T-helper 2 cell (primary cell): ENCODE measurements around the gene FBXO44.

Source experiments
- DNase-seq, 5 experiments: peaks; one replicate each; pipeline versions ENCODE4 v3.0.0 to v3.0.0-alpha.2; 2012 to 2022

The FBXO44 gene

DNA sequence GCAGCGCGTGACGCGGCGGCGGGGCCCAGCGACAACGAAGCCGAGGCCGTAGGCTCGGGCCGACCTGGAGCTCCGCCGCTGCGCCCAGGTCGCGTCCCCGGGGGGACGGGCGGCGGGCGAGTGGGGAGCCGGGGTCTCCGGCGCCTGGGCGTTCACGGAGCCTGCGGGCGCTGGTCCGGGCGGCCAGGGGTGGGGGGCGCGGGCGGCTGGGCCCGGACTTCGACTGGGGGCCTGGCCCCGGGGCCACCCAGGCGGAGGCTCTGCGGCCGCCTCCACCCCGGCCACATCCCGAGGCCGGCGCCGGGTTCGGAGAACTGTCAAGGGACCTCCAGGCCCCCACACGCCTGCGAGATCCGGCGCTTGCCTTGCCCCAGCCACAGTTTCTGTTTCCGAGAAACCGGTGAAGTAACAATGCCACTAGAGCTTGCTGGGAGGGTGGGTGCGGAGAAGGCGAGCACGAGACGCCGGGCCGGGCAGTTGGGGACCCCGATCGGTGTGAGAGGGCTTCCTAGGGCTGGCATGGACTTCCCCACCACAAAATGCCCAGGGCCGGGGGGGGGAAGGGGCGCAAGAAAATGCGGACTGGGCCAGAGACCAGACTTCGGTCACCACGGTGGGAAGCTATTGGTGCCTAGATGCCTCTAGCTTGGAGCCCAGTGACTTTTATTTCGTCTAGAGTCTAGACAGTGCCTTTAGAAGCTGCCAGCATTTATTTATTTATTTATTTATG, 9.8 kb downstream of the FBXO44 start:
- peak in 3 of 5 experiments; percentile 18 to 69 (median 43) for DNase-seq

DNA sequence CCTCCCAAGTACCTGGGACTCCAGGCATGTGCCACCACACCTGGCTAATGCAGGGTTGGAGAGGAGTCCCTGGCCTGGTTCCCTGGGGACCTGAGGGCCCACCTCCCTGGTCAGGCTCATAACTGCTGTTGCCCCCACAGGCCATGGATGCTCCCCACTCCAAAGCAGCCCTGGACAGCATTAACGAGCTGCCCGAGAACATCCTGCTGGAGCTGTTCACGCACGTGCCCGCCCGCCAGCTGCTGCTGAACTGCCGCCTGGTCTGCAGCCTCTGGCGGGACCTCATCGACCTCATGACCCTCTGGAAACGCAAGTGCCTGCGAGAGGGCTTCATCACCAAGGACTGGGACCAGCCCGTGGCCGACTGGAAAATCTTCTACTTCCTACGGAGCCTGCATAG, 13.8 kb downstream of the FBXO44 start:
- no peak for DNase-seq

DNA sequence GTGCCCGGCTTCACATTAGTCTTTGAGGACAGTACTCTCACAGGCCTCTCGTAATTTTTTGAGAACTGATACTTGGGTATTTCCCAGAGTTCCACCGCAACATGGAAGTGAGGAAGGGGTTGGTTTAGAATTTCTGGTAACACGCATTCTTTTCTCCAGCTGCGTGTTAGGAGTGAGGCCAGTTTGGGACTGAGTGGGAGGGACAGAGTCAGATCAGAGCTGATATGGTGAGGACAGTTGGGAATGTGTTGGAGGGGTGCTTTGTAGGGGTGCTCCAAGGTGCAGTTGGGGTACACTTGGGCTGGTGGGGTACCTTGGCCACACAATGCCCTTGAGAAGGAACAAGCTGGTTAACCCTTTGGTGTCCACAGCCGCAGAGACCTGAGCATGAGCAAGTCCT, 16.1 kb downstream of the FBXO44 start:
- no peak for DNase-seq

DNA sequence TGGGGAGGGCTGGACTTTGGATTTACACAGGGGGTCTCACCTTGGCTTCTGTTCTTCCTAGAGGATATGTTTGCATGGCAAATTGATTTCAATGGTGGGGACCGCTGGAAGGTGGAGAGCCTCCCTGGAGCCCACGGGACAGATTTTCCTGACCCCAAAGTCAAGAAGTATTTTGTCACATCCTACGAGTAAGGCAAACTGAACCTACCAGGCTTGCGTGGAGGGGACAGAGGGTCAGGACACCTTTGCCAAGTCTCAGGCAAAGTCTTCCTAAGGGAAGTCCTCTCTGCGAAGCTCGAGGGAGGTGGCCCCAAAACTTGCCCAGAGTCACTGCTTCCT, 16.5 kb downstream of the FBXO44 start:
- no peak for DNase-seq

DNA sequence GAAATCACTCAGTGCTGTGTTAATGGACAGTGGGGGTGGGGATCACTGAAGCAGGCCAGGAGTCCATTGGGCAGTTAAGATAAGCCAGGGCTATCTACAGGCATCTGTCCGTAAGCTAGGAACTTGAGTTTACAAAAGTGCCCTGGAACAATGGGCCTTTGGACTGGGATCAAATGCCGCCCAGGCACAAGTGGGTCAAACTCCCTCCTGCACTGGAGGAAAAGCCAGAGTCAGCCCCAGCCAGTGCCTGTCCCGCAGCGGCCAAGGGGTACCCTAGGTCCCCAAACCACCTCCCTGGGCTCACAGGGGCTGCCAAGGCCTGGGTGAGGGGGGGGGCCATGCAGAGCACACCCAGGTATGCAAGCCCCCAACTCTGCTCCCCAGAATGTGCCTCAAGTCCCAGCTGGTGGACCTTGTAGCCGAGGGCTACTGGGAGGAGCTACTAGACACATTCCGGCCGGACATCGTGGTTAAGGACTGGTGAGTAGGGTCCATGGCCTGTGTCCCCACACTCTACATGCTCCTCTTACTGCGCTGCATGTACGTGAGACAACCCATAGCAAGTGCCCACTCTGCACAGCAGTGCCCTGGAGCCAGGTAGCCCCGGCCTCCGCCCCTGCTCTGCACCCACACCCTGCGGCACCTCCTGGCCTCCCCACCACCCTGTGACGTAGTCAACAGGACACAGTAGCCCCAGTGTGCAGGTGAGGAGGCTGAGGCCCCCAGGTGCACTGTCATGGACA, 17.0 kb downstream of the FBXO44 start:
- DNase-seq, result no peak

DNA sequence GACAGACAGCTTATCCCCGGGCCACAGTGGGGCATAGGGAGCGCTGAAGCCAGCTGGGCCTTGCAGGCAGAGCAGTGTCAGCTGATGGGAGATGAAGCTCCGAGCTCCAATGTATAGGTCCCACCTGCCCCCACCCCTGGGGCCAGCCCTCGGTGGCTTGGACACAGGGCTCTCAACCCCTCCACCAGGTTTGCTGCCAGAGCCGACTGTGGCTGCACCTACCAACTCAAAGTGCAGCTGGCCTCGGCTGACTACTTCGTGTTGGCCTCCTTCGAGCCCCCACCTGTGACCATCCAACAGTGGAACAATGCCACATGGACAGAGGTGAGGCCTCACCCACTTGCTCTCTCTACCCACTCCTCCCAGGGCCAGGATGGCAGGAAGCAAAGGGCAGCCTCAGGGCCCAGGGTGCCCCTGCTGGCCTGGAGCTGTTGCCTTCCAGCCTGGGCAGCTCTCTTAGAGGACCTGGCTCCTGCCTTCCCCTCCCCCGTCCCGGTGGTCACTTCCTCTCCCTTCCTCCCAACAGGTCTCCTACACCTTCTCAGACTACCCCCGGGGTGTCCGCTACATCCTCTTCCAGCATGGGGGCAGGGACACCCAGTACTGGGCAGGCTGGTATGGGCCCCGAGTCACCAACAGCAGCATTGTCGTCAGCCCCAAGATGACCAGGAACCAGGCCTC, 18.6 kb downstream of the FBXO44 start:
- no peak for DNase-seq

DNA sequence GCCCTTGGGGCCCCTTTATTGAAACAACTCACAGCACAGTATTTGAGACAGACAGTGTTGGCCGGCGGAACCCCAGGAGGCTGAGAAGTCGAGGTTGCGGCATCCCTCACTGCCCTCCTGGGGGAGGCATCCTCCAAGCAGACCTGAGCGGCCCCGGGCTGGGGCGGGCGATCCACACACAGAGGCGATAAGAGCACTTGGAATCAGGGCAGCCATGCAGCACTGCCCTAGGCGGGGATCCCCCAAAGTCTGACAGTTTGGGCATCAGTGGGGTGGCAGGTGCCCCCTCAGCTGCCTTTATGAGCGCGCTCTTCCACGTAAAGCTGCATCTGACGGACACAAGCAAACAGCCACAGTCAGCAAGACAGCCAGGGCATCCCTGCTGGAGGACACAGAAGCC, 19.8 kb downstream of the FBXO44 start:
- DNase-seq, result no peak

DNA sequence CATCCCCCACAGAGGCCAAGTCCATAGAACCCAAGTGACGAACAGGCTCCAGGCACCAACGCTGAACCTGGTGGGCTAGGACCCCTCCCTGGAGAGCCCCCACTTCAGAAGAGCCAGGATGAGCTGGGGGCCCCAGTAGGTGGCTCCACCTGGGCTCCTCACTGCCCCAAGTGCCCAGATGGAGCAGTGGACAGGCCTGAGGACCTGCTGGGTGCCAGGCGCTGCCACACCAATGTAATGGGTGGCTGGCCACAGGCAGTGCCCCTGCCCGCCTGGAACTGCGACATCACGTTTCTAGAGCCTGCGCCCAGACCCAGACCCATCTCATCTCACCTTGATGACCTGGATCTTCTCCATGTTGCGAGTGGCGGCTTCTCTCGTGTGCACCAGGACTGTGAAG, 20.6 kb downstream of the FBXO44 start:
- no peak for DNase-seq

DNA sequence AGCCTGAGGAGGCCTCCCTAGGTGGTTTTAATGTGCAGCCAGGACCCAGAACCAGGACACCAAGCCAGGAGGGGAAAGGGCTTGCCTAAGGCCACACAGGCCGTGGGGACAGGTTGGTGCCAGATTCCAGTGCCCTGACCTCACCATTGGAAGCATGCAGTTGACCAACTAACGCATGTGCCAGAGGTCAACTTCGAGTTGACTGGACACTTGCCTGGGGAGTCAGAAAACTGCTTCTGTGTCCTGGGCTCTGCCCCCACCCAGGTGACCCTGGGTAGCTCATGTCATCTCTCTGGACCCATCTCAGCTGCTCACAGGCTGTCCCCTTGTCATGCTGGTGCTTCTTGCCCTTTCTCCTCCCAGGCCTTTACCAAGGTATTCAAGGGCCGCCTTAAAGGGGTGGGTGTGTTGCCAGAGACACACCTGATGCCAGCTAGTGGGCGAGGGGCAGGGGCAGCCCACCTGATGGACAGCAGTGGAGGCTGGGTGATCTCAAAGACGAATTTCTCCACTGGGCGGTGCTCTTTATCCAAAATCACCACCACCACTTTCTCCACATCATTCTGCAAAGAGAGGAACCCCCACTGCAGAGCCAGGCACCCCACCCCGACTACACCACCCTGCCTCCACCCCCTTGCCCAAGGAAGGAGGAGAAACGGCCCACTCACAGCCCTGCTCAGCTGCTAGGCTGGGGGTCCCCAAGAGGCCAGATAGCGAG, 21.9 kb downstream of the FBXO44 start:
- no peak for DNase-seq

DNA sequence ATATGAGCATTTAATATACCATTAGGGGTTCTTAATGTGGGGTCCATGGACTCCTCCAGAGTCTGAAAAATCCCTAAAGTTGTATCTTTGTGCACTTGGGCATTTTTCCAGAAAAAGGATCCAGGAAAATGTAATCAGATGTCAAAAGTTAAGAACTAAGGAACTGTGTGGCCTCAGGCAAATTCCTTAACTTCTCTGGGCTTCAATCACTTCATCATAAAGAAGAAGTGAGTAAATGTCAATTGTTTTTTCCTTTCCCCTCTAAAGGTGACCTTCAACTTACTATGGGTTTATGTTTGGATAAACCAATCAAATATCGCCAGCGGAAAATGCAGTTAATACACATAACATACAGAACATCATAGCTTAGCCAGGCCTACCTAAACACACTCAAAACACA, 23.8 kb downstream of the FBXO44 start:
- DNase-seq, result no peak

DNA sequence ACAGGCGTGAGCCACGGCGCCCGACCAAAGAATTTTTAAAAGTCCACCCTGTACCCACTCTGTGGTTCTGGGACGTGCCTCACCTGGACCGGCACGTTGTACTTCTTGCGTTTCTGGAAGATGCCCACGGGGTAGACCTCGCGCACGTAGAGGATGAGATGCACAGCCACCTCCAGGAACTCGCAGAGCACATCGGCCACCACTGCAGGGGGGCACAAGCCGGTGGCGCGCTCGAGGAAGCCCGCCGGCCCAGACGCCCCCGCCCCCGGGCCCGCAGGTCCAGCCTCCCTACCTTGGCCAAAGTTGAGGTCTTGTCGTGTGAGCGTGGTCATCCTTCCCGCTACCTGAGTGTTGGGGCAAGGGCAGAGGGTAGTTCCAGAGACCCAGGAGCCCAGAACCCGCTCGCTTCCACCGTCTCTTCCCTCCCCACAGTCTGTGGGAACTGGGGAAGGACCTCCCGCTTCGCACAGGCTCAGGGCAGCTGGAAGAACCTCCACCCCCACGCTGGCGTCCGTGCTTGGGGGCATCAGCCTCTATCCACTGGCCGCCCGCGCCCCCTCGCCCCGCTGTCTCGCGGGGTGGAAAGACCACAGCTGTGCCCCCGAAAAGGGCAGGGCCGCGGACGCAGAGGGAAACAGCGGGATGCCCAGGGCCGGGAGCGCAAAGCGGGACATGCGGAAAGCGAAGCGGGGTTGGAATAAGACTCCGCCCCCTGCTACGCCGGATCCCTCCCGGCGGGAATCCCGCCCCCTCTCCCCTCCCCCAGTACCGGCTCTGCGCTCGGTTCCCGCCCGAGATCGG, 25.8 kb downstream of the FBXO44 start:
- no peak for DNase-seq

DNA sequence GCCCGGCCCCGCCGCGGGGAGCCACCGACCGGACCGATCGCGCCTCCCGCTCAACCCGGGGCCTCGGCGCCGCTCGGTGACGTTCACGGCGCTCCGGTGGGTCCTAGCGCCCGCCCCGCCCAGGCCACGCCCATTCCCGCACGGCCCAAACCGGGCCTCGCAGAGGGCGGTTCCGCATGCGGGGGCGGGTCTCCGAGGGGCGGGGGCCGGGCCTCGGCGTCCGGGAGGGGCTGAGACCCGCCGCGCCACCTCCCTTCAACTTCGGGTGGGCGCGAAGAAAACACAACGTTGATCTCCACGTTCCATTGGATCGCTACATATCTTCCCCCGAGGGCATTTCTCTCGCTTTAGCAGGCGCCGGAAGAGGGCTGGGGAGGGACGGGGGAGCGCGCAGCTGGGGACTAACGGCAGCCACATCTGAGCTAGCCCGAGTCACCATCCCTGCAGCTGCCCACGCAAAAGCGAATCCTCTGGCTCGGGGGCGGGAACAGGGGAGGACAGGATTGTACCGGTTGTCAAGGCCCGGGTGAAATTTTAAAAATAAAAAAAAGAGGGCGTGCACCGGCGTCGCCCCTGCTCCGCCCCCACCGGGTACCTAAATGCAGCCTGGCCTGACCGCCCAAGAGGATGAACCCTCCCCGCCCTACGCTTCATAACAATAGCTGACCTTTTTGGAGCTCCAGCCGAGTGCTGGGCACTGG, 26.5 kb downstream of the FBXO44 start, which contains the start of gene MAD2L2:
Gene MAD2L2 (minus strand): TSS at position 78 of the 701 bp plus-strand sequence. CDS start 547 bp downstream, outside the sequence.
- peak; percentile 83 to 91 (median 88) for DNase-seq

DNA sequence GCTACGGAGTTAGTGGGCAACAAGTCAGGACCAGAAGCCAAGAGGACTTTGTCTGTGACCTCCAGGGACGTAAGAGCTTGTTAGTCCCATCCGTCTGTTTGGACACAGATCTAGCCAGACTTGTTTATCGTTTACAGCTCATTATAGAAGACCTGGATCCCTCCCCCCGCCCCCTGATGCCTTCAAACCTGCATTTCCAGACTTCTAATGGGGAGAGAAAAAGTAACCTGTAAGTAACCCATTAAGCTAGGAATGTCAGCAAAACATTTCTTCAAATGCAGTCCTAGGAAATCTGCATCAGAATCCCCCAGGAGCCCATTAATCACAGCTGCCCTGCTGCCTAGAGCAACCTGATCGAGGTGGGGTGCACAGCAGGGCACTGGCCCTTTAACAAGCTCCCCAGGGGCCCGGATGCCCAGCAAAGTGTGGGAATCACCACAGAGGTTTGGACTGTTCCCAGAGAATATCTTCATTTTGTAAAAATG, 27.7 kb downstream of the FBXO44 start:
- DNase-seq, result no peak

DNA sequence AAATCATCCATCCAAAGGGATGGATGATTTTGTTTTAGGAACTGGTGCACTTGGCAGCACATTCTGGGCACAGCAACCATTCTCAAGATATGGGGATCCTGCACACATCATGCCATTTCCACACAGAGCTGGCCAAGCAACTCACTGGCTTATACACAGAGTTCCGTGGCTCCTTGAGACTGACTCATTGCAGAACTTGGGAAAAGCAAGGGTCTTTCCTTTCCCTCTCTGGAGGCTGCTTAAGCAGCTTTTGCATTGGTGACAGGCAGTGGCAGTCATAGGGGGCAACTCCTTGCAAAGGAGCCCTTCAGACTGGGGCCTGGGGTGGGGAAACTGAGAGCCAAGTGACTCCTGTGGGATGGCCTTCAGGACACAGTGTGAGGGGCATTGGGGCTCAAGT, 28.1 kb downstream of the FBXO44 start:
- DNase-seq, result no peak

DNA sequence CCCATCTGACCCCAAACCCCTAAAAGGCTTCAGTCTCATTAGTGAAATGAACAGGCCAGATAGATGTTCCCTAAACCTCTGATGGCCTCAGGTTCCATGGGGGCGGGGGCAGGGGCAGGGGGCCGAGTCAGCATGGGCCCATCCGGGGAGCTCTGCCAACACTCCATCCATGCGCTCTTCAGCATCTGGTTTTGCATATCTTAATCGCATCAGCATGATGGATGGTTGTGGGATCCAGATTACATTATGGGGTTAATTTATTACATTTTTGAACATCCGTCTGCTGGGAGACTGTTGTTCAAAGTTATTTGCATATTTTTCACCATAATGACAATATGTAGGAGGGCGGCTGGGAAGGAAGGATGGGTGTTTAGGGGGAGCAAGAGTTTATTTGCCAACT, 29.4 kb downstream of the FBXO44 start:
- no peak for DNase-seq

DNA sequence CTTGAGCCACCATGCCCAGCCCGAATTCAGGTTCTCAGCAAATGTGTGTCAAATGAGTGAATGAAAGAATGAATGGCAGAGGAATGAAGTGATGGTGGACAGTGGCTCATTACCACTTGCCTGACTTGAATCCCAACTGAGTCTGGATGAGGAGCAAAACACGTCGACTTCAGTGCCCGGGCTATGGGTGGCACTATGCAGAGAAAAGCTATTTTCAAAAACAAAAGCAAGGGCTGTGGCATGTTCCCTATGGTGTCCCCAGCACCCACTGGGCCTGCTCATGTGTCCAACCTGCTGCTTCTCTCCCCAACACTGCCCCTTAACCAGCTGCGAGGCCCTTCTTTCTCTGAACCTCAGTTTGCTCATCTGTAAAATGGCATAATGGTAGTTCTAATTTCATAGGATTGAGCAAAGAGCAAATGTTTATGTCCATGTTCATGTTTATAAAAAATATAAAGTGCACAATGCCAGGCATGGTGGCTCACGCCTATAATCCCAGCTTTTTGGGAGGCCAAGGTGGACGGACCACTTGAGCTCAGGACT, 30.6 kb downstream of the FBXO44 start:
- DNase-seq, result no peak

DNA sequence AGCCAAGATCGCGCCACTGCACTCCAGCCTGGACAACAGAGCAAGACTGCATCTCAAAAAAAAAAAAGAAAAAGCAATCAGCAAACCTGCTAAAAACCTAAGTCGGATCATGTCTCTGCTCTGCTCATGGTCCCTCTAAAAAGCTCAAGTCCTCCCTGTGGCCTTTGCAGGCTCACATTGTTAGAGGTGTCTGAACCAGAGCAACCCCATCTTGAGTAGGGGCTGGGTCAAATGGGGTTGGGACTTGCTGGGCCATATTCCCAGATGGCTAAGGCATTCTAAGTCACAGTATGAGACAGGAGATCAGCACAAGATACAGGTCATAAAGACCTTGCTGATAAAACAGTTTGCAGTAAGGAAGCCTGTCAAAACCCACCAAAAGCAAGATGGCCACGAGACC, 33.8 kb downstream of the FBXO44 start:
- DNase-seq, result no peak

DNA sequence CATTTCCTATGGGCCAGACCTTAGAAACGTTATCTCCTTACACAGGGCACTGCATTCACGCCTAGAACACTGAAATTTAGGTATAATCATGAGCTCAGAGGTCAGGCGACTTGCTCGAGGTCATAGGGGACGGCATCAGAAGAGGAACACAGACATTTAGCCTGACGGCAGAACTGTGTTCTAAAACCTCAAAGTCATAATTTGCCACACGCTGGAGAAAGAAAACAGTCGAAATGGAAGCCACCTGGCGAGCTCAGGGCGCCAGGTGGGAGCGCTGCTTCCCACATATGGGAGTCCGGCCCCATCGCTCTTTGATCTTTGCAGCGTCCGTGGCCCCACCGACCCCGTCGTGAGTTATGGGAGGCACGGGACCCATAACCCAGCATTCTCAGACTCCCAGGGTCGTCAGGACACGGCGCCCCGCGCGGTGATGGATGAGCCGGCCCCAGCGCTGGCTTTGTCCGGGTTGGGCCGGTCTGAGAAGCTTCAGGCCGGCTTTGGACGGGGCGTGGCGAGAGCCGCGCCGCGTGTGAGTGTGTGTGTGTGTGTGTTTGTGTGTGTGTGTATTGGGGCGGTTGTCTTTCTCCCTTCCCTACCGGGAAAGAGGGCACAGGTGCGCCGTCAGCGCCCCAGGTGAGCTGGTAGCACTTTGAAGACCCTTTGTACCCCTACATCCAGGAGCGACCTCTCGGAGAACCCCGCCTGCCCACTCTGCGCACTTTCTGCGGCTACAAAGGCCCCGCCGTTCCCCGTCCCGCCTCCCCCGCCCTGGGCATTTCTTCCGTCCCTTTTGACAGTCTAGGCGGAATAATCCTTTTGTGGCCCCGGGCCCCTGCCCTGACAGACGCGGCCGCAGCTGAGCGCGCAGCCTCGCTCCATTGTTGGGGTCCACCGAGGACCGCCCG, 36.0 kb downstream of the FBXO44 start:
- no peak for DNase-seq

DNA sequence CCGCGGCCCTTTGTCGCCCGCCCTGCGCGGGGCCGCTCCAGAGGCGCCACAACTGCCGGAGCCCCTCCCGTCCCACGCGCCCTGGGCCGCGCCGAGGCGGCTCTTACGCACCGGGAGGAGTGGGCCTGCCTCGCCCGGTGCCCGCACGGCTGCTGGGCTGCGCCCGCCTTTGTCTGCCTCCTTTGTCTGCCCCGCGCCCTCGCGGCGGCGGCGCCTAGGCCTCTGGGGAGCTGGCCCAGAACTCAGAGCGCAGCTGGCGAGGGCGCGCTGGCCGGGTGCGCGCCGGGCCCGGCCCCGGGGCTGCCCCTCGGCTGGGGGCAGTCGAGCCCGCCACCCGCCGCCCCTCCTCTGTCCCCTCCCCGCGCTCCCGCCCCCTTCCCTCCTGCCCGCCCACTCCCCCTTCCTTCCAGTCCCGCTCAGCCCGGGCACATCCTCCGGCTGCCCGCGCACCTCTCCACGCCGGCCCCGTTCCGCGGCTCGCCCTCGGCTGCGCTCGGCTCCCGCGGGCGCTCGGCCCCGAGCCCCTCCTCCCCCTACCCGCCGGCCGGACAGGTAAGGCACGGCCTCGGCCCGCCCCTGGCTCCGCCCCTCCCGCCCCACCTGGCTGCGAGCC, 36.7 kb downstream of the FBXO44 start, which contains the start of gene DRAXIN:
Gene DRAXIN (plus strand): TSS at position 409 of the 613 bp plus-strand sequence. CDS start 14,549 bp downstream, outside the sequence.
- peak in 1 of 5 experiments; percentile 18 for DNase-seq
